ENCODE data around the gene SF3A1. TPM values are rescaled to one million over a fixed set of nuclear protein-coding genes. Genes with fewer than 3 reads are reported as not detected.
A peak's percentile ranks its signal among the peaks of the same experiment; 100 is the strongest.

The SF3A1 gene
- total RNA-seq, 1 experiment from 2014 or later, result 230 TPM

- H3K27me3 ChIP-seq (ENCODE audit: insufficient read depth, low read length), result no peaks in the 10 kb centered on the region
- peaks cover 4% of the 10 kb centered on the region; the same call in 1 of the 2 replicates for H3K79me2 ChIP-seq (ENCODE audit: insufficient read depth, low read length)
- no peaks in the 10 kb centered on the region for H3K9me2 ChIP-seq (ENCODE audit: insufficient read depth)
- ChIA-PET CTCF (interaction anchor here (1.0 to 6.4 kb wide), 3 partner anchors 13 to 38 kb away, joined by 3 to 81 read pairs (median 4); partner anchors contain the start of genes CASTOR1, CCDC157 and SF3A1), RAD21 (ENCODE audit: low non-redundant PET in 1 of 2, low total read pairs in 2 of 2, uncharacterized antibody in 2 of 2, unreplicated experiment in 2 of 2) (interaction anchor here (1.0 to 3.4 kb wide), 3 partner anchors 29 to 40 kb away, joined by 3 to 21 read pairs (median 16); partner anchors contain the start of genes CCDC157 (in 1 of the 2) and SF3A1 (in 1 of the 2)), POLR2A (interaction anchor here (0.6 to 2.1 kb wide), 5 partner anchors 9 to 96 kb away, joined by 3 to 7 read pairs (median 7); partner anchors contain the start of genes CCDC157 and SF3A1)
- ATAC-seq (peak; percentile 50), DNase-seq (ENCODE audit: low read depth, low spot score) (peak; percentile 27)
- H3K9ac ChIP-seq (ENCODE audit: low read length), result peak overlapping the region; percentile 62
- peak overlapping the region; percentile 84 for H3K4me2 ChIP-seq (ENCODE audit: low read length)
- no peak overlapping the region for H2AFZ ChIP-seq (ENCODE audit: low read depth, low read length, poor library complexity, severe bottlenecking)
- peak overlapping the region; percentile 49; the same call in 1 of the 2 replicates for H3K27ac ChIP-seq (ENCODE audit: low read depth, low read length)
- peaks cover 26 to 39% of the 10 kb centered on the region in 2 experiments for H3K4me1 ChIP-seq (ENCODE audit: control insufficient read depth in 1 of 2, insufficient read depth in 2 of 2, low read length in 2 of 2)
- H3K9me3 ChIP-seq (ENCODE audit: control insufficient read depth in 1 of 2, insufficient read depth in 1 of 2, low read depth in 1 of 2, low read length in 2 of 2), result no peaks in the 10 kb centered on the region
- peaks cover 1 to 14% of the 10 kb centered on the region in 2 experiments; a peak in 3 of 4 replicates for H3K36me3 ChIP-seq (ENCODE audit: control insufficient read depth in 1 of 2, insufficient read depth in 2 of 2, low read length in 2 of 2)
- BruUV-seq (replicated peaks), result no TSS peak
- intact Hi-C loops (cut with micrococcal nuclease), result loop anchor here (1.0 kb wide), 1 partner anchor 39 kb away; the partner anchor contains the start of gene CASTOR1
- no peaks in the 10 kb centered on the region for H4K20me1 ChIP-seq (ENCODE audit: insufficient read depth)
- peak overlapping the region in 1 of 2 experiments; percentile 61; a peak in 1 of 4 replicates for H3K4me3 ChIP-seq (replicated peaks in 1 of 2; ENCODE audit: low read depth in 1 of 2, low read length in 2 of 2)
- TF ChIP-seq YY1 (IDR thresholded peaks at IDR 0.05; ENCODE audit: extremely low read depth, insufficient replicate concordance, low read depth, low read length), result peak; percentile 11
- TF ChIP-seq JUND (IDR thresholded peaks at IDR 0.05), result no peak
- 0 out of 2 replicates have a peak, but pooled peaks have one; percentile 14 for TF ChIP-seq SP1 (IDR thresholded peaks at IDR 0.05; ENCODE audit: low read depth)
- no peak for TF ChIP-seq SRF (IDR thresholded peaks at IDR 0.05; ENCODE audit: low read depth)
- TF ChIP-seq CEBPB (IDR thresholded peaks at IDR 0.05; ENCODE audit: low read depth), result no peak
- TF ChIP-seq EZH2 (IDR thresholded peaks at IDR 0.05), result no peak
- TF ChIP-seq RAD21 (IDR thresholded peaks at IDR 0.05; ENCODE audit: low read depth), result peak; percentile 76
- TF ChIP-seq CTCF (IDR thresholded peaks at IDR 0.05 in 2 of 3, conservative IDR thresholded peaks at IDR 0.05 in 1 of 3; ENCODE audit: borderline replicate concordance in 1 of 3, insufficient read depth in 1 of 3, low read depth in 2 of 3, low read length in 2 of 3), result peak; percentile 36 to 66 (median 61); a peak in 5 of 6 replicates
Observed at GRCh38 chr22:30327864-30328345, 28.8 kb downstream of the SF3A1 start.
